ENCODE measurements around the gene CKLF.
"Not testable (repeated sequence)": the region's sequence is repeated elsewhere in the genome, so short reads cannot be mapped to it uniquely, and the experiment has no call there.

CKLF gene, protein sequence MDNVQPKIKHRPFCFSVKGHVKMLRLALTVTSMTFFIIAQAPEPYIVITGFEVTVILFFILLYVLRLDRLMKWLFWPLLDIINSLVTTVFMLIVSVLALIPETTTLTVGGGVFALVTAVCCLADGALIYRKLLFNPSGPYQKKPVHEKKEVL

DNA sequence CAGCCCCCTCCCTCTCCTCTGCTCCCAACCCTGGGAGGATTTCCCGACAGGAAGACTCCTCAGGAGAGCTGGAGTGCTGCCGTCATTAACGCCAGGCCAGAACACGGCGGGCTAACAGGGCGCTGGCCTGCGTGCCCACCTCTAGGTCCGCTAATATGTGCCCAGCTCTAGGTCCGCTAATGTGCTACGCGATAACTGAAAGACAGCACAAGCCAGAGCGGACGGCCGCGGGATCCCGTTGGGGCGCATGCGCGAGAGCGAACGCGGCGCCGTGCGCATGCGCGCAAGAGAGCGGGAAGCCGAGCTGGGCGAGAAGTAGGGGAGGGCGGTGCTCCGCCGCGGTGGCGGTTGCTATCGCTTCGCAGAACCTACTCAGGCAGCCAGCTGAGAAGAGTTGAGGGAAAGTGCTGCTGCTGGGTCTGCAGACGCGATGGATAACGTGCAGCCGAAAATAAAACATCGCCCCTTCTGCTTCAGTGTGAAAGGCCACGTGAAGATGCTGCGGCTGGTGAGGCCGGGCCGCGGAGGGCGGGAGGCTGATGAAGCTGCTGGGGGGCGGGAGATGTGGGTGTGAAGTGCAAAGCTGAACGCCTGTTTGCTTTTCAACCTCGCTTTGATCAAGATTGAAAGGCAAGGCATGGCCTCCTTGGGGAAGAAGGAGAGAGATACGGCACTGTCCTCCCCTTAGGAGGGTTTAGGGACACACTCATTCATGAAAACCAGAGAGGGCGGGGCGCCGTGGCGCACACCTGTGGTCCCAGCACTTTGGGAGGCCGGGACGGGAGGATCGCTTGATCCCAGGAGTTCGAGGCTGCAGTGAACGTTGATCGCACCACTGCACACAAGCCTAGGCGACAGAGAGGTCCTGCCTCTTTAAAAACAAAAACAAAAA is at the start of gene CKLF:
Gene CKLF (plus strand): TSS at position 291 of the 892 bp plus-strand sequence. CDS start 140 bp downstream, at position 431.
- DNase-seq: peak; percentile 93

DNA sequence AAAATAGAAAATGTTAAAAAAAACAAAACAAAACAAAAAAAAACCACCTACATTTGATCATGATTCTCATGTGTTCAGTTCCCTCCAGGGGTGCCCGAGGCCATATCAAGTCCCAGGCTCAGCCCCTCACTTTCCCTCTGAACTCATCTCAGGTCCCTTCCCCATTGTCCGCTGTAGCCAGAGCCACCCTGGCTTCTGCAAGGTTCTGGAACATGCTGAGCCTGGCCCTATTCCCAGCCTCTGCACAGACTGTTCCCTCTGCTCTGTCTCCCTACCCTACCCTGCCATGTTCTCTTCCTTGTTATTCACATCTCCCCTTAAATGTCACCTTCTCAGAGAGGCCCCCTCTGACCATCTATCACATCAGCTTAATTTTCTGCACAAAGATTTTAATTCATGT is 49.3 kb upstream of the CKLF start:
- no peak for DNase-seq

DNA sequence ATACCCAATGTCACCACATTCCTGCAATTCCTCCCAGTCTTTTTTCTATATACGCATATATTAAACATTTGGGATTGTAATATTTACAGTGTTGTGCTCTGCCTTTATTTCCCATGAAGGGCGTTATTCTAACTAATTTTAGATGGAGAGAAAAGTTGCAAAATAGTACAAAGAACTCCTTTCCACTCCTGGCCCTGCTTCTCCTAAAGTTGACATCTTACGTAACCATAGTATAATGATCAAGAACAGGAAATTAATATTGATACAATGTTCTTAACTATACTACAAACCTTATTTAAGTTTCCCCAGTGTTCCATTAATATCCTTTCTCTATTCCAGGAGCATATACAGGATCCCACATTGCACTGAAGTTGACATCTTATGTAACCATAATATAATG is 48.8 kb upstream of the CKLF start:
- no peak for DNase-seq

DNA sequence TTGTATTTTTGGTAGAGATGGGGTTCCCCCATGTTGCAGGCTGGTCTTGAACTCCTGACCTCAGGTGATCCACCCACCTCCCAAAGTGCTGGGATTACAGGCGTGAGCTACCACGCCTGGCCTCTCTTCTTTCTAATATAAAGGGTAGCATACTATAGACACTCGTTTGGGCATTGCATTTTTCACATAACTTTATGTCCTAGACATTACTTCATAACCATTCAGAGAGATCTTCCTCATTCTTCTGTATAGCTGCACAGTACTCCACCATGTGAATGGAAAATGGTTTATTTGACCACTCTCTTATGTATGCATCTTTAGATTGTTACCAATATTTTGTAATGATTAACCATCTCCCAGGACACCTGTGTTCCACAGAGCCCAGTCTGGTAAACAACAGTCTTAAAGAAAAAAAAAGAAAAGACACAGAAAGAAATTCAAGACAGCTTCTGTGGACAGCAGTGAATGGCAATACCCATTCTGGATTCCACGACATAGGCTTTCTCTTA is 44.6 kb upstream of the CKLF start:
- no peak for DNase-seq

DNA sequence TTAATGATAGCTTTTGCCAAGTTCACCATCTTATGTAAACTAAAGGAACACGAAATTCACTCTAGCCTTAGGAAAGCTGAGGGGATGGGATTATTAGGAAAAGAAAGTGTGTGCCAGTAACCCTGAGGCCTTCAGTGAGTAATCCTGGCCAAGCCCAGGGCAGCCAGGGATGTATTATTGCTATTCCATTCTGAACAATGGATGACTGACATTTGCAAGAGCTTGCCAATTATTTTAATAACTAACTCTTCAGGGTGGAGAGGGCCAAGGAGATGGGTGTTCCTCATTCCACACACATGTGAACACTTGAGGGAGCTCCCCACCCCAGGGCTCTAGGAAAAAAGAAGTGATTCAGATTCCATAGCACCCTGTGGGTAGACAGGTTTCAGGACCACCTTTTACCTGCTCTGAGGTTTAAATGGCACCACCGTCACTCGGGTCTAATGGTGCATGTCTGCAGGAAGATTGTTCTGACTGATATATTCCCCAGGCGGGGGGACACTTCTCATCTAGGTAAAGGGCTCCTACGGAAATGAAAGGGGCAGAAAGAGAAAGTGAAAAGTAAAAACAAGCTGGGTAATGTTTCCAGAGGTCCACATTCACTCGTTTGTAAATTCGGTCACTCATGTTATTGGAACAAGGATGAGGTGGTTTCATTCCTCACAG is 44.0 kb upstream of the CKLF start:
- no peak for DNase-seq

DNA sequence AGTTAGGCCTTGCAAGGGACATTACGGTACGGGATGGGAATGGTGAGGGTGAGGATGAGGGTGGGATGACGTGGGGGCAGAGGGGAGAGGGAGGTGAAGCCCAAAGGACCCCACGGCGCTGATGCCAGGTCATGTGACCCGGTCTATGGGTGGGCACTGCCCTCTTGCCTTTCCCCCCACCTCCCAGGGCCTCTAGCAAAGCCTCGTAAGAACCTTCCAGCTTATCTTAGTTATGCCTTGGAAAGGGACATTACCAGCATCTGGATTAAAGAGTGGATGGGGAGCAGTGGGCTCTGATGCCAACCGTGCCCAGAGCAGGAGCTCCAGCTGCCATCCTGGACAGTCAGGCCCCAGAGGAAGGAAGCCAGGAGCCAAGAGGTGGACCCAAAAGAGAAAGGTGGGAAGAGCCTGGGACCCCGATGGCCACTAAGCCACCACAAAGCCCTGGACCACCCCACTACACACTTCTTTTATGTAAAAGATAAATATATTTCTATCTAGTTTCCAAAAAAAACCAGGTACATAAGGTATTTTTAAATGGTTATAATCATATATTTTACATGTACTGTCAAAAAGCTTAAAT is 43.4 kb upstream of the CKLF start:
- DNase-seq: no peak

DNA sequence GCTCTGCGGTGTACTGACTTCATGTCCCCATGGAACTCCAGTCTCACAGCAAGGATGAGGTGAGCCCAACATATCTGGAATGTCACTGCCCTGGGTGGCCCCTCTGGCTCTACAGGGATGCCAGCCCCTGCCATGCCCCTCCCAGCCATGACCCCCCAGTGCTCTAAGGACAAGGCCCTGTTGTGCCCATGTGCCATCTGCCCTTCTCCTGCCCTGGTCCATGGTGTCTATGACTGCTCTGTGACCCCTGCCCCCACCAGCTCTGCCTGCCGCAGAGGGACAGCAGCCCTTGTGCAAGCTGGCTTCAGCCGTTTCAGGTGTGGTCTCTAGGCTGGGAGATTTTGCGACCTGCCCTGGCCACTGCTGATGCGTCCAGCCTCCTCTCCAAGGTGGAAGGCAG is 42.8 kb upstream of the CKLF start:
- no peak for DNase-seq

DNA sequence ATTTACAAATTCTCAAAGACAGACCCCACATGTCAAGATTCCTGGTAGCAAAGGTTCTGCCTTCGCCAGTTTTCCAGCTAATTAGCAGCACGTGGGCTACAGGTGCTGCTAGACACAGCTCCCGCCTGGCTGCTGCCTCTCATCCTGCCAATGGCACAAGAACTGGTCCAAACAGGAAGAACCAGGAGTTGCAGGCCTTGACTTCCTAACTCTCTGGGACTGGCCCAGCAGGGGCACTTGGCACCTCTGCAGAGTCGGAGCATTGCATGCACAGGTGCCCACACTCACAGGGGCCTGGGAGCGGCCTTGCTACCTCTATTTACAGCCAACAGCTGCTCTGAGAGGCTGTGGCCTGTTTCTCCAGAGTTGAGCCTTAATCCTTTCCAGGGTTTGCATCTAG is 42.1 kb upstream of the CKLF start:
- DNase-seq: no peak

DNA sequence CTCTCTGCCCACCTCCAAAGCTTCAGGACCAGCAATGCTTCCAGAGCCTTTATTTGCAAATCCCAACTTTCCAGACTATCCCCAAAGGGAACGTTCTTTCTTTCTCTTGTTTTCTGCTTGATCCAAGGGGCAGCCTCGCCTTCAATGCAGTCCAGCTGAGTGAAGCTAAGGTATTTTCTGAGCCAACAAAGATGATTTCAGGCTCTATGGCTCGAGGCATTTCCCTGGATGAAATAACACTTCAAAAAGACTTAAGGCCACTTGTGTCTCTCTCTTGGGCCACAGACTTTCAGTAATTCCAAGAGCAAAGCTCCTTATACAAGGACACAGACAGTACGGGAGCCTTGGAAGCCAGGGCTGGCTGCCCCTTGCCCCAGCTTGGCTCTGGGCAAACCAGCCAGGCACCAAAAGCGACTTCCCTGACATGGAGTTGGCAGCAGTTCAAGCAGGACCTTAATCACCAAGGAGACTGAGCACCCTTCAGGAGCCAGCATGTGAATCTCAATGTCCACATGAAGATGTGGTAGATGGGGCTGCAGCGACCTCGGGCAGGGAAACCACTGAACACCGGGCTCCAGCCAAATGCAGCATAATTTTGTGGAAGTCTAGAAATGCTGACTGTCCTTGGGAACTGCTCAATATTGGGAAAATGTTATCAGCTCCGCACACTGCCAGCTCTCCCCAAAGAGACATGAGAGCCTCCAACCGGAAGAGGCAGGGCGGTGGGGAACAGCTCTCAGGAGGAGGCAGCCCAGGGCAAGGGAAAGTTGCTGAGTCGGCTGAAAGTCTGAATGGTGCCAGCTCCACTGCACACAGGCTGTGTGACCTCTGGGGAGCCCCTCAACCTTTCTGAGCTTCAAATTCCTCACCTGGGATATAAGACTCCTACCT is 41.4 kb upstream of the CKLF start:
- DNase-seq: no peak

DNA sequence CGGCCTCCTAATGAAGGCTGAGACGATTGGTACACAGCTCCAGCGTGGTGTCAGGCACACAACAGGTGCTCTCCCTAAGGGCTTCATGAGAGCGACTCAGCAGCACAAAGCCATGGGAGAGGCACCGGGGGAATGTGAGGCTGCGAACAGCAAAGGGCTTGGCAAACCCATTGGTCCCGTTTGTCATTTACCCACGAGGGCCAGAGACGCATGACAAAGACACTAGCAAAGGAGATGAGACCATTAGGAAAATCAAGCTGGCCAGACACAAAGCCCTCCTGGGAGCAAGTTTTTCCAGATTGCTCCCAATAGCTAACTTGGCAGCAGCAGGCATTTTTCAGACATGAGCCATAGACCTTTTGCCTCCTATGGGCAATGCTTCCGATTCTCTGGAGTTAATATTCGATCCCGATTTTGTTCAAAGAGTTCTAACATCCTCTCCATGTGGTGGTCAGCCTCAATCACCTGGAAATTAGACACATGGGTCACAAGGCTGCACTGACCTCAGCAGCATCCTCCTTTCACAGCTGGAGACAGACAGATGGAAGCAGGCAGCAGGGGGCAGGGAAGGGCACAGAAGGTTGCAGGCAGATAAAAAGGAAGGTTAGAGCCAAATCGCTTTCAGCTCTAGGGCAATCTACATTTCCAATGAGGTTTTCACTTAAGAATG is 40.6 kb upstream of the CKLF start:
- DNase-seq: no peak

DNA sequence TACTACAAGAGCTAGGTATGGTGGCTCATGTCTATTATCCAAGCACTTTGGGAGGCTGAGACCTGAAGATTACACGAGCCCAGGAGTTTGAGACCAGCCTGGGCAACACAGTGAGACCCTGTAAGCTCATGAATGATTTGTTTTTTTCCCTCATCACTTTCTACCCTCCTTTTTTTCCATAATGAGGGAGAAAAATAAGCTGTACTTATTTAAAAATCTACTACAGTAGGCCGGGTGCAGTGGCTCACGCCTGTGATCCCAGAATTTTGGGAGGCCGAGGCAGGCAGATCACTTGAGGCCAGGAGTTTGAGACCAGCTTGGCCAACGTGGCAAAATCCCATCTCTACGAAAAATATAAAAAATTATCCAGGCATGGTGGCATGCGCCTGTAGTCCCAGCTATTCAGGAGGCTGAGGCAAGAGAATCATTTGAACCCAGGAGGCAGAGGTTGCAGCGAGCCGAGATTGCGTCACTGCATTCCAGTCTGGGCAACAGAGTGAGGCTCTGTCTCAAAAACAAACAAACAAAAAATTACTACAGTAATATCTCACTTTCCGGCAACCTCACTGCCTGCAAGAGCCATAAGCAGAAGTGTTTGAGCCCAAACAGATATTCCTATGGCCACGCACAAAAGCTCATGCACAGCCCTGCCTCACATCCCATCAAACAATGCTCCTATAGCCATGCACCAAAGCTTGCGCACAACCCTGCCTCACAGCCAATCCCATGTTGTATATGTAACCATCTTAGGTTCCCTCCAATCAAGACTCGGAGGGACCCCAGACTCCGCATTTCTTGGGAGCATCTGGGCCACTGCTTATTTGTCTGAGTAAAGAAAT is 39.9 kb upstream of the CKLF start:
- no peak for DNase-seq

DNA sequence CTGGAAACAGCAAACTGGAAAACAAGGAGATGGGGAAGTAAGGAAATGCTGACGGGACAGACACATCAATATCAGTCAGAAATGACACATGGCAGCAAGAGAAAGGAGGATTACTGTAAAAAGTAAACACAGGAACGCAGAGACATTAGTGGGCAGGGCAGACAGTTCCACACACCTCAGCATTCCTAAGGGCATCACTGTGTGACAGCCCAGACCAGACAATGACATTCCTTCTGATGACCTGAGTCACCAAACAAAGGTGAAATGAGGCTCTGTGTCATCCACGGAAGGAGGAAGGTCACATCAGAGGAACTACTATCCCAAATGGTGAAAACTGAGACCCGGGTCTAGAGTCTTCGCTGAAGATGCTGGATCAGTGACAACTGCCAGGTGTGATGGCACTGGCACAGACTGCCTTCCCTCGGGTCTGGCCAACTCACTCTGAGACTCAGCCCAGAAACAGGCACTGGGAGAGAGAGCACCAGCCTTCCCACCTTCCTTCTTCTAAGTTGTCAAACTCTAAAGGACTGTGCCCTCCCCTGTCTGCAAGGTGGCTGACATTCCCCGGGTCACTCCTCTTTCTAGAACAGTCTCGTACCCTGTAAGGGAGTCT is 39.2 kb upstream of the CKLF start:
- no peak for DNase-seq

DNA sequence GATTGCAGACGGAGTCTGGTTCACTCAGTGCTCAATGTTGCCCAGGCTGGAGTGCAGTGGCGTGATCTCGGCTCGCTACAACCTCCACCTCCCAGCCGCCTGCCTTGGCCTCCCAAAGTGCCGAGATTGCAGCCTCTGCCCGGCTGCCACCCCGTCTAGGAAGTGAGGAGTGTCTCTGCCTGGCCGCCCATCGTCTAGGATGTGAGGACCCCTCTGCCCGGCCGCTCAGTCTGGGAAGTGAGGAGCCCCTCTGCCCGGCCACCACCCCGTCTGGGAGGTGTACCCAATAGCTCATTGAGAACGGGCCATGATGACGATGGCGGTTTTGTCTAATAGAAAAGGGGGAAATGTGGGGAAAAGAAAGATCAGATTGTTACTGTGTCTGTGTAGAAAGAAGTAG is 38.0 kb upstream of the CKLF start:
- DNase-seq: not testable (repeated sequence)

DNA sequence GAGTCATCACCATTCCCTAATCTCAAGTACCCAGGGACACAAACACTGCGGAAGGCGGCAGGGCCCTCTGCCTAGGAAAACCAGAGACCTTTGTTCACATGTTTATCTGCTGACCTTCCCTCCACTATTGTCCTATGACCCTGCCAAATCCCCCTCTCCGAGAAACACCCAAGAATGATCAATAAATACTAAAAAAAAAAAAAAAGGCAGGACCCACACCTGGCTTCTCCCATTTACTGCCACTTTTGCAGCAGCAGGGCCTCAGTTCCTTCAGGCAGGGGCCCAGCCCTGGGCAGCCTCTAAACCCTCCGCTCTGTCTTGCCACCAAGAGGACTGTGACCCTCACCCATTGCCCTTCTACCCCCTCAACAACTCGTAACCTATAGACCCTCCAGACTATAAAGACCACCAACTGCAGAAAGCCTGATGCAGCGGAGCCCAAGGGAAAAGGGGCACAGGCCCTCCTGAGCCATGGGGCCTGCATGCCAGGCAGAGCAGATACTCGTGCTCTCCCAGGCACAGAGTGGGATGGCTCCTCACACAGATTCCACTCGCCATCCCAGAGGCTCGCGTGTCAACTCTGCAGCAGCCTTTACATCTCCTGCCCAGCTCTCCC is 37.3 kb upstream of the CKLF start:
- not testable (repeated sequence) for DNase-seq

DNA sequence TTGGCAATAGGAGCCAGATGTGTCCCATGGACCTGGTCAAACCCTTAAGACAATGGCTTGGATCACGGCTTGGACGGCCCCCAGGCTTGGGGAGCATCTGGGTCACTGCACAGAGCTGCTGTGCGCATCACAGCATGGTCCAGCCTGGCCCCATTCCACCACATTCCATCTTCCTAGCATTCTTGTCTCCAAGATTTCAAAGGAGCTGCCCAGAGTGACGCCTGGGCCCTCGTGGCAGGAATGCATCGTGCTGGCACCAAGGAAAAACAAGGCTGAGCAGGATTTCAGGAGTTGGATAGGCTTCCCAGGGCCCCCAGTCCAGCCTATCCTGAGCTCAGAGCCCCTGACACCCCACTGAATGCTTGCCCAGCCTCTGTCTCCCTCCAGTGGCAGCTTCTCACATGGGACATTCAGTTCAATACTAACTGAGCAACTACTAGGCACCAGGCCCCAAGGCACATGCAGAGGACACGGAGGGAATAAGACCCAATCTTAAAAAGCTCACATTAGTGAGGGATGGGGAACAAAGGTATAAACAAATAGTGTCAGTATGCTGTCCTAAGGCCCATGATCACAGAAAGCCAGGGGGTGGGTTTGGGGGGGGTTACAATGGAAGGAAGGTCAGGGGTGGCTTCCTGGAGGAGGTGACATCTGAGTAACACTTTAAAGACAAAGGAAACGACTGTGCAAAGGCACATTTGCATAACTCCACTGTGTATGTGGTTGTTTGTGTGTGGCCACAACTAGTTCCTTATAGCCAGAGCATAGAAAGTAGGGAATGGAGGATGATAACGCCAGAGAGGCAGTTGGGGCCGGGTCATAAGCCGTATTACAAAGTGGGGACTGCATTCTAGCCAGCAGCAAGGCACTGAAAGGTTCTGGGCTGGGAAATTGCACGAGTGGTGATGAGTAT is 36.5 kb upstream of the CKLF start:
- peak; percentile 53 for DNase-seq

DNA sequence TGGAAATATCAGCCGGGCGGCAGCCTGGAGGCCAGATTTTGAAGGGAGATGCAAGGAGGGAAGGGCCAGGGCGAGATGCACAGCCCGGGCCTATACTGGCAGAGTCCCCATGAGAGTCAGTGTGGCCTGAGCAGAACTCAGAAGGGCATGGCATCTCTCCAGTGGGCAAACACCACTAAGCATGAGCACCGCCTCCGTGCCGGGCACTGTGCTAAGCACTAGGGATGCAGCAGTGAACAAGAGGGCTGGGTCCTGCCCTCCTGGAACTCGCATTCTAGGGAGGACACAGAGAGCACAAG is 35.9 kb upstream of the CKLF start:
- DNase-seq: no peak

DNA sequence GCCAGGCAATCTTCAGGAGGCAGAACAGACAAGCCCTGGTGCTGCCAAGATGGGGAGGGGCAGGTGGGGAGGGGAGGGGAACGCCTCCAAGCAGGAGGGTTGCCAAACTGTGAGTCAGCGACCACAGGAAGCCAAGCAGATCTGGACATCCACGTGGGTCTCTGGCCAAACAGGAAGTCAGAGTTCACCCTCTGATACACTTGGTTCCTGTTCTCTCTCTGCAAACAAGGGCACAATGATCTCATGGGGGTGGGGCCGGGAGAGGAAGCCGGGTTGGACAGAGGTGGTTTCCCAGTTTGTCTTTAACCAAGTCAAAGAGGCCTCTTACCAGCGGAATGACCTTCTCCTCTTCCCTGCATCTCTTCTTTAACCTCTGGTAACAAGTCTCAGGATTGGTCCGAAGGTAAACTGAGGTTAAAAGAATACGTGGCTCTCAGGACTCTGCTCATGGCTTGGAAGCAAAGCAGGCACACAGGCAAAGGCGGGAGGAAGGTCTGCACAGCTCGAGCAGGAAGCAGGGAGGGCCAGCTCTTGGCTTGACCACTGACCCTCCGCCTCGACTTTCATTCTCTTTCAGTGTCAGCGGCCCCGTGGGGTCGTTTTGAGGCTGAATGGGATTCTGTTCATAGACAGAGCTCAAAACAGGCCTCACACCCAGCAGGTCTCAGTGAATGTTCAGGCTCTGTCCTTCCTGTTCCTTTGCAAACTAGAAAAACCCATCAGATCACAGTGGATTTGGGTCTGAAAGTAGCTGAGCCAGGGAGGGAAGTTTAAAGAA is 35.4 kb upstream of the CKLF start:
- peak; percentile 84 for DNase-seq

DNA sequence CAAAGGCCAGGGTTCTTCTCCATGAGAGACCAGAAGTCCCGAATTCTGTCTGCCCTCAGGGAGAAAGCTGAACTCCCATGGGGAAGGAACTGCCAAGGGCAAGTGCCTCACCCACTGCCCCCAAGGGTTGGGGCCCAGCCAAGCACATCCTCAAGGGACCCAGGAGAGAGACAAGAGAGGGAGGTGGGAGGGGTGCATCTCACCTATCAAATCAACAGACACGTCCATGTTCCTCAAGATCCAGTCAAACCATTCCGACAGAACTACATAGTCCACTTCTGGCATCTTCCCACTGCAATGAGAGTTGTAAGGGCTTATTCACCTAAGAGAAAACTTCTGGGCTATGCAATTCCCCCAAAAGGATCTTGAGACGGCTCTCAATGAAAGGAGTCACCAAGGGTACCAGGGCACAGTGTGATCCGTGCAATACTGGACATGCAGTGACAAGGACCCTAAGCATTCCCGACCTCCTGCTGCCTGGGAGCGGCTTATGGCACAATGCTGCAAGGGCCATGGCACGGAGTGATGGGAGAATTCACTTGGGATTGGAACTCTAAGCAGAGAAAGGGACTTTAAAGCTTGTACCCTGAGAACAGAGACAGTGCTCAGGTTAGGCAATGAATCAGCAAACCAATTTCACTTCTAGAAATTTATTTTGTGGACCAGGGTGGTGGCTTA is 34.7 kb upstream of the CKLF start:
- no peak for DNase-seq
